Mesenteric fat pad (tissue), 1 donor: ENCODE results near the gene GBP1. TPM values are rescaled to one million over a fixed set of nuclear protein-coding genes. Genes with fewer than 3 reads are reported as not detected.
"Not testable (repeated sequence)": the region's sequence is repeated elsewhere in the genome, so short reads cannot be mapped to it uniquely, and the experiment has no call there.

Experiments used
- DNase-seq: peaks from one replicate; pipeline ENCODE4 v3.0.0-alpha.2; 2020; ENCODE audit warnings: low spot score
- long read RNA-seq: library from polyadenylated mRNA; unstranded; transcript quantifications from one replicate; pipeline ENCODE4 v2.0.0, GENCODE V29; 2020
- total RNA-seq: library from RNA; stranded (reverse); fragmentation: NEBNext Ultra II Directional; extraction: Animal tissue kit (Norgen Biotek cat#: 25700); gene quantifications from one replicate; pipeline ENCODE4 v1.2.1, GENCODE V29; 2021
- donor health status: DM: yes; HTN: yes; CAD: no.

Gene GBP1
- total RNA-seq: 21.5 TPM
- long read RNA-seq, transcript GBP1-201 (11 exons, 3,035 nt): major isoform, 16 of 44 reads
- long read RNA-seq, partial matches to known transcripts: 22 of 44 reads
- long read RNA-seq, other reads (novel, unspliced or antisense): 4 of 44 reads

- no peak for DNase-seq
Observed at GRCh38 chr1:89065079-89065868, at the start of gene GBP1. TSS of gene GBP1 (minus strand) at chr1:89065208. CDS start at chr1:89063234, 1,974 bp downstream.

GRCh38 chr1:89114662-89115061, 49.7 kb upstream of the GBP1 start:
- no peak for DNase-seq

GRCh38 chr1:89112871-89113613, 48.0 kb upstream of the GBP1 start:
- DNase-seq: no peak

- no peak for DNase-seq
Observed at GRCh38 chr1:89104687-89105086, 39.7 kb upstream of the GBP1 start.

GRCh38 chr1:89104147-89104546, 39.1 kb upstream of the GBP1 start:
- no peak for DNase-seq

GRCh38 chr1:89102021-89102420, 37.0 kb upstream of the GBP1 start:
- no peak for DNase-seq

- DNase-seq: no peak
Observed at GRCh38 chr1:89100412-89100811, 35.4 kb upstream of the GBP1 start.

GRCh38 chr1:89098857-89099256, 33.8 kb upstream of the GBP1 start:
- DNase-seq: no peak

- DNase-seq: no peak
Observed at GRCh38 chr1:89095737-89096136, 30.7 kb upstream of the GBP1 start.

- no peak for DNase-seq
Observed at GRCh38 chr1:89089962-89090361, 25.0 kb upstream of the GBP1 start.

GRCh38 chr1:89088572-89088971, 23.6 kb upstream of the GBP1 start:
- DNase-seq: no peak

- DNase-seq: no peak
Observed at GRCh38 chr1:89087241-89087640, 22.2 kb upstream of the GBP1 start.

- no peak for DNase-seq
Observed at GRCh38 chr1:89085781-89086180, 20.8 kb upstream of the GBP1 start.

GRCh38 chr1:89081005-89081404, 16.0 kb upstream of the GBP1 start:
- DNase-seq: no peak

GRCh38 chr1:89080068-89080467, 15.1 kb upstream of the GBP1 start:
- DNase-seq: not testable (repeated sequence)

GRCh38 chr1:89072466-89073065, 7.6 kb upstream of the GBP1 start:
- not testable (repeated sequence) for DNase-seq

GRCh38 chr1:89070509-89070908, 5.5 kb upstream of the GBP1 start:
- no peak for DNase-seq

GRCh38 chr1:89069951-89070350, 4.9 kb upstream of the GBP1 start:
- DNase-seq: no peak

GRCh38 chr1:89068291-89068690, 3.3 kb upstream of the GBP1 start:
- no peak for DNase-seq

GRCh38 chr1:89064632-89065031, 376 bp downstream of the GBP1 start:
- no peak for DNase-seq

- no peak for DNase-seq
Observed at GRCh38 chr1:89063094-89063493, 1.9 kb downstream of the GBP1 start.

- no peak for DNase-seq
Observed at GRCh38 chr1:89060091-89060490, 4.9 kb downstream of the GBP1 start.
